Peyer's patch (tissue), 4 donors: ENCODE measurements around the gene AMZ1.

Experiments
- POLR2A ChIP-seq, 2 donors: fragments of 450-650 bp; IDR thresholded peaks; one replicate each; pipeline ENCODE4 v1.5.1; 2017; ENCODE audit warnings: antibody characterized with exemption in 2 of 2, mild to moderate bottlenecking in 2 of 2, moderate library complexity in 2 of 2
- TF ChIP-seq, protein P1 (sequence below), 6 experiments: fragments of 450-650 bp in 4 of 6; fragments of 200-600 bp in 2 of 6; sonication (generic) in 1 of 6; IDR thresholded peaks; one replicate each; pipeline ENCODE4 v1.5.1; 2017 to 2019; ENCODE audit warnings: antibody characterized with exemption in 6 of 6, mild to moderate bottlenecking in 3 of 6, moderate library complexity in 1 of 6

DNA sequence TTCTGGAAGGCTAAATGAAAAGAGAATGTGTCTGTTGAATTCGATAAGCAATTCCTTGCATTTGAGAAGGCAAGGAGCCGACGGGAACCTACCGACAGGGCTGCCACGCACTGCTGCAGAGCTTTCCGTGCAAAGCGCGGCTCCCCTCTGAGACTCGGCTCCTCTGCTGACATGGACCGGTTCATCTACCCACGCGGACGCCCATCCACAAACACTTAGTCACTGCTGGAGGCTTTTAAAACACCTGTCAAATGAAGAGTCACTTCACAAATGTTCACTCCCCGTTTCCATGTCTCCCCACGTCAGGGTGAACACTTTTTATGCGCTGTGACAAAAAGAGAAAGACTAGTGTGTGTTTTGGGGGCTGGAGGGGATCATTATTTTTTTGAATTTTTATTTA, 32.0 kb downstream of the AMZ1 start:
- TF ChIP-seq, protein P1, sequence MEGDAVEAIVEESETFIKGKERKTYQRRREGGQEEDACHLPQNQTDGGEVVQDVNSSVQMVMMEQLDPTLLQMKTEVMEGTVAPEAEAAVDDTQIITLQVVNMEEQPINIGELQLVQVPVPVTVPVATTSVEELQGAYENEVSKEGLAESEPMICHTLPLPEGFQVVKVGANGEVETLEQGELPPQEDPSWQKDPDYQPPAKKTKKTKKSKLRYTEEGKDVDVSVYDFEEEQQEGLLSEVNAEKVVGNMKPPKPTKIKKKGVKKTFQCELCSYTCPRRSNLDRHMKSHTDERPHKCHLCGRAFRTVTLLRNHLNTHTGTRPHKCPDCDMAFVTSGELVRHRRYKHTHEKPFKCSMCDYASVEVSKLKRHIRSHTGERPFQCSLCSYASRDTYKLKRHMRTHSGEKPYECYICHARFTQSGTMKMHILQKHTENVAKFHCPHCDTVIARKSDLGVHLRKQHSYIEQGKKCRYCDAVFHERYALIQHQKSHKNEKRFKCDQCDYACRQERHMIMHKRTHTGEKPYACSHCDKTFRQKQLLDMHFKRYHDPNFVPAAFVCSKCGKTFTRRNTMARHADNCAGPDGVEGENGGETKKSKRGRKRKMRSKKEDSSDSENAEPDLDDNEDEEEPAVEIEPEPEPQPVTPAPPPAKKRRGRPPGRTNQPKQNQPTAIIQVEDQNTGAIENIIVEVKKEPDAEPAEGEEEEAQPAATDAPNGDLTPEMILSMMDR (IDR thresholded peaks at IDR 0.05) = no peak
- no peak for TF ChIP-seq POLR2A (IDR thresholded peaks at IDR 0.05)
